Stimulated activated naive B cell treated with anti-CD40 and anti-IgM and Interleukin-4, amounts not matched to agents 10 μg/mL and 1 μg/mL and 100 μg/mL, for 72 hours (primary cell): ENCODE data around the gene ATRNL1.
"Not testable (repeated sequence)": the region's sequence is repeated elsewhere in the genome, so short reads cannot be mapped to it uniquely, and the experiment has no call there.

Experiments used
- ATAC-seq, 2 donors: fragments of 150-1000 bp; cut with Tn5 transposase; replicated peaks; 2 replicates each; pipeline ENCODE4 v1.10.0; 2021; ENCODE audit warnings: moderate library complexity in 1 of 2
- DNase-seq: peaks from one replicate; pipeline ENCODE4 v3.0.0; 2021
- H3K27ac Mint-ChIP-seq: one replicate; pipeline ENCODE4 v1.8.0; 2022; ENCODE audit warnings: mild to moderate bottlenecking, mixed read lengths
- H3K27me3 Mint-ChIP-seq, 2 donors: one replicate each; pipeline ENCODE4 v1.8.0; 2022; ENCODE audit warnings: mixed read lengths in 2 of 2
- H3K36me3 Mint-ChIP-seq, 2 donors: one replicate each; pipeline ENCODE4 v1.8.0; 2022; ENCODE audit warnings: mixed read lengths in 2 of 2, mild to moderate bottlenecking in 1 of 2
- H3K4me1 Mint-ChIP-seq, 2 donors: one replicate each; pipeline ENCODE4 v1.8.0; 2022; ENCODE audit warnings: mixed read lengths in 2 of 2, mild to moderate bottlenecking in 1 of 2
- H3K4me3 Mint-ChIP-seq, 2 donors: one replicate each; pipeline ENCODE4 v1.8.0; 2022; ENCODE audit warnings: mild to moderate bottlenecking in 2 of 2, mixed read lengths in 2 of 2, moderate library complexity in 1 of 2
- H3K9me3 Mint-ChIP-seq, 2 donors: one replicate each; pipeline ENCODE4 v1.8.0; 2022; ENCODE audit warnings: mixed read lengths in 2 of 2, mild to moderate bottlenecking in 1 of 2

The ATRNL1 gene

GRCh38 chr10:115209133-115209532 lies 116.0 kb downstream of the ATRNL1 start:
- H3K36me3 Mint-ChIP-seq = no peaks in the 10 kb centered on the region
- no peak overlapping the region for H3K27ac Mint-ChIP-seq
- no peak for DNase-seq
- H3K4me1 Mint-ChIP-seq = peaks cover 2 to 6% of the 10 kb centered on the region in 2 donors
- ATAC-seq = no peak
- H3K9me3 Mint-ChIP-seq = peaks cover 0 to 4% of the 10 kb centered on the region in 2 donors
- H3K27me3 Mint-ChIP-seq = no peaks in the 10 kb centered on the region
- no peak overlapping the region for H3K4me3 Mint-ChIP-seq

- Mint-ChIP-seq H3K36me3 (no peaks in the 10 kb centered on the region), H3K27me3 (no peaks in the 10 kb centered on the region), H3K27ac (no peak overlapping the region), H3K4me3 (no peak overlapping the region), H3K4me1 (no peaks in the 10 kb centered on the region), H3K9me3 (peaks cover 0 to 4% of the 10 kb centered on the region in 2 donors)
- ATAC-seq (no peak), DNase-seq (no peak)
These were observed 121.7 kb downstream of the ATRNL1 start for GRCh38 chr10:115214829-115215228.

GRCh38 chr10:115219203-115219602 lies 126.0 kb downstream of the ATRNL1 start:
- Mint-ChIP-seq H3K9me3 (peaks cover 5% of the 10 kb centered on the region in 2 donors), H3K36me3 (no peaks in the 10 kb centered on the region), H3K27me3 (no peaks in the 10 kb centered on the region), H3K4me1 (no peaks in the 10 kb centered on the region), H3K27ac (no peak overlapping the region), H3K4me3 (no peak overlapping the region)
- ATAC-seq = no peak
- no peak for DNase-seq

- DNase-seq (no peak), ATAC-seq (no peak)
- Mint-ChIP-seq H3K4me1 (no peaks in the 10 kb centered on the region), H3K9me3 (peaks cover 5% of the 10 kb centered on the region in 2 donors), H3K4me3 (no peak overlapping the region), H3K27ac (no peak overlapping the region), H3K36me3 (no peaks in the 10 kb centered on the region), H3K27me3 (no peaks in the 10 kb centered on the region)
These were observed 128.9 kb downstream of the ATRNL1 start for GRCh38 chr10:115222039-115222438.

- Mint-ChIP-seq H3K4me1 (no peaks in the 10 kb centered on the region), H3K27me3 (no peaks in the 10 kb centered on the region), H3K4me3 (no peak overlapping the region), H3K27ac (no peak overlapping the region), H3K36me3 (no peaks in the 10 kb centered on the region), H3K9me3 (no peaks in the 10 kb centered on the region)
- DNase-seq = no peak
- ATAC-seq = no peak
These were observed 146.6 kb downstream of the ATRNL1 start for GRCh38 chr10:115239761-115240160.

- H3K27ac Mint-ChIP-seq = no peak overlapping the region
- ATAC-seq = no peak
These were observed 157.6 kb downstream of the ATRNL1 start for GRCh38 chr10:115250784-115251183.

GRCh38 chr10:115253765-115254164 lies 160.6 kb downstream of the ATRNL1 start:
- H3K4me3 Mint-ChIP-seq, H3K36me3 Mint-ChIP-seq, H3K27ac Mint-ChIP-seq, H3K27me3 Mint-ChIP-seq, DNase-seq, ATAC-seq, H3K4me1 Mint-ChIP-seq: not testable (repeated sequence)
- H3K9me3 Mint-ChIP-seq = peaks cover 16 to 21% of the 10 kb centered on the region in 2 donors

More at GRCh38 chr10:115250784-115251183, 157.6 kb downstream of the ATRNL1 start:
- Mint-ChIP-seq H3K27me3 (no peaks in the 10 kb centered on the region), H3K9me3 (peaks cover 4 to 6% of the 10 kb centered on the region in 2 donors), H3K4me3 (no peak overlapping the region), H3K36me3 (no peaks in the 10 kb centered on the region), H3K4me1 (no peaks in the 10 kb centered on the region)
- DNase-seq = no peak

GRCh38 chr10:115272482-115272881 lies 179.3 kb downstream of the ATRNL1 start:
- Mint-ChIP-seq H3K4me3 (no peak overlapping the region), H3K27ac (no peak overlapping the region), H3K27me3 (no peaks in the 10 kb centered on the region), H3K4me1 (no peaks in the 10 kb centered on the region), H3K36me3 (no peaks in the 10 kb centered on the region), H3K9me3 (no peaks in the 10 kb centered on the region)
- no peak for ATAC-seq
- DNase-seq = no peak

- Mint-ChIP-seq H3K4me3 (no peak overlapping the region), H3K36me3 (no peaks in the 10 kb centered on the region), H3K9me3 (no peaks in the 10 kb centered on the region), H3K4me1 (no peaks in the 10 kb centered on the region), H3K27me3 (no peaks in the 10 kb centered on the region), H3K27ac (no peak overlapping the region)
- DNase-seq (no peak), ATAC-seq (no peak)
These were observed 185.1 kb downstream of the ATRNL1 start for GRCh38 chr10:115278294-115278693.

- Mint-ChIP-seq H3K36me3 (no peaks in the 10 kb centered on the region), H3K27me3 (no peaks in the 10 kb centered on the region), H3K4me3 (no peak overlapping the region), H3K27ac (no peak overlapping the region), H3K4me1 (no peaks in the 10 kb centered on the region), H3K9me3 (peaks cover 9 to 10% of the 10 kb centered on the region in 2 donors)
- ATAC-seq (no peak), DNase-seq (no peak)
These were observed 202.1 kb downstream of the ATRNL1 start for GRCh38 chr10:115295213-115295805.

GRCh38 chr10:115300080-115300479 lies 206.9 kb downstream of the ATRNL1 start:
- ATAC-seq (no peak), DNase-seq (no peak)
- Mint-ChIP-seq H3K4me1 (no peaks in the 10 kb centered on the region), H3K4me3 (no peak overlapping the region), H3K27me3 (no peaks in the 10 kb centered on the region), H3K9me3 (no peaks in the 10 kb centered on the region), H3K36me3 (no peaks in the 10 kb centered on the region), H3K27ac (no peak overlapping the region)

- not testable (repeated sequence) for H3K4me3 Mint-ChIP-seq, DNase-seq, H3K27ac Mint-ChIP-seq, H3K27me3 Mint-ChIP-seq, H3K36me3 Mint-ChIP-seq, ATAC-seq, H3K4me1 Mint-ChIP-seq
- peaks cover 10 to 11% of the 10 kb centered on the region in 2 donors for H3K9me3 Mint-ChIP-seq
These were observed 226.5 kb downstream of the ATRNL1 start for GRCh38 chr10:115319669-115320068.

- ATAC-seq = no peak
- no peaks in the 10 kb centered on the region for H3K4me1 Mint-ChIP-seq
- peaks cover 10 to 11% of the 10 kb centered on the region in 2 donors for H3K9me3 Mint-ChIP-seq
- no peak overlapping the region for H3K27ac Mint-ChIP-seq
- H3K36me3 Mint-ChIP-seq = peaks cover 0 to 2% of the 10 kb centered on the region in 2 donors
- no peak overlapping the region for H3K4me3 Mint-ChIP-seq
- no peaks in the 10 kb centered on the region for H3K27me3 Mint-ChIP-seq
- no peak for DNase-seq
These were observed 228.2 kb downstream of the ATRNL1 start for GRCh38 chr10:115321360-115321759.

- no peaks in the 10 kb centered on the region for H3K4me1 Mint-ChIP-seq
These were observed 235.2 kb downstream of the ATRNL1 start for GRCh38 chr10:115328331-115328730.

GRCh38 chr10:115335366-115335765 lies 242.2 kb downstream of the ATRNL1 start:
- H3K27me3 Mint-ChIP-seq = no peaks in the 10 kb centered on the region
- H3K27ac Mint-ChIP-seq = no peak overlapping the region
- DNase-seq = no peak
- peaks cover 2 to 11% of the 10 kb centered on the region in 2 donors for H3K9me3 Mint-ChIP-seq
- no peak overlapping the region for H3K4me3 Mint-ChIP-seq
- no peak for ATAC-seq
- no peaks in the 10 kb centered on the region for H3K4me1 Mint-ChIP-seq
- H3K36me3 Mint-ChIP-seq = no peaks in the 10 kb centered on the region

More at GRCh38 chr10:115328331-115328730, 235.2 kb downstream of the ATRNL1 start:
- Mint-ChIP-seq H3K27me3 (no peaks in the 10 kb centered on the region), H3K9me3 (peaks cover 6 to 12% of the 10 kb centered on the region in 2 donors), H3K27ac (no peak overlapping the region), H3K36me3 (no peaks in the 10 kb centered on the region), H3K4me3 (no peak overlapping the region)
- ATAC-seq (no peak), DNase-seq (no peak)
